Raji (cell line): ENCODE data around the gene TSR2.

ENCODE experiments used
- POLR2A ChIP-seq: IDR thresholded peaks from 2 replicates; pipeline ENCODE4 v1.6.1; 2011; ENCODE audit warnings: low read depth, low read length, control low read depth; ENCODE audit not compliant: insufficient read depth

The TSR2 gene

DNA sequence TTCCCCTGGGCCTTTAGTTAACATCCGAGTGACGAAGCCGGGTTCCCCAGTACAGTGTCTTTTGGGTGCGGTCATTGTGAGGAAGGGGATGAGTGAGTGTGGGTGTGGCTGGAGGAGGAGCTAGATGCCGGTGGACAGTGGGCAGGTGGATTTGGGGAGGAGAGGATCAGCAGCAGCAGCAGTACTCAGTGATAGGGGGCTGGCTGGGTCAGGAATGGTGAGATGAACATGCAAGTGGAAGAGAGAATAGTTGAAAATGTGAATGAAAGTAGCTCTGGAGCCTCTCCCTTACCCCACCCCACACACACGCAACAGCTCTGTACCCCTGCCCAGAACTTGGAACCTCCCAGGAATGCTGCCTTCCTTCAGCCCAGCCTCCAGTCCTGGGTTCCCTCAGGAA is 4.5 kb downstream of the TSR2 start:
- TF ChIP-seq POLR2A = no peak

DNA sequence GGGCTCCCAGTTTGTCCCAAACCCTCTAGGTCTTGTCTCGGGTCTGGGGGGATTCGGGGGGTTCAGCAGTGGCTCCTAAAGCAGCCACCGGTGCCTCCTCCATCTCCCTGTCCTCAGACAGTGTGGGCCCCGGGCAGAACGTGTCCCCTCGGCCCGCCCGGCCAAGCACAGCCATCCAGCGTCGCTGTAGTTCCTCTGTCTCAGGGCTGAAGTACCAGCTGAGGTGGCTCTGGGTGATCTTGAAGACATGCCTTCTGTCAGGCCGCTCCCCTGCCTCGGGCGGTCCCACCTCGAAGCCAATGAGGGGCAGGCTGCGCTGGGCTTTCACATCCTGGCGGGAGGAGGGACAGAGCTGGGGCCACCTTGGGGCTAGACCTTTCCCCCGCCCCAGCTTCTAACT is 5.9 kb downstream of the TSR2 start:
- no peak for TF ChIP-seq POLR2A

DNA sequence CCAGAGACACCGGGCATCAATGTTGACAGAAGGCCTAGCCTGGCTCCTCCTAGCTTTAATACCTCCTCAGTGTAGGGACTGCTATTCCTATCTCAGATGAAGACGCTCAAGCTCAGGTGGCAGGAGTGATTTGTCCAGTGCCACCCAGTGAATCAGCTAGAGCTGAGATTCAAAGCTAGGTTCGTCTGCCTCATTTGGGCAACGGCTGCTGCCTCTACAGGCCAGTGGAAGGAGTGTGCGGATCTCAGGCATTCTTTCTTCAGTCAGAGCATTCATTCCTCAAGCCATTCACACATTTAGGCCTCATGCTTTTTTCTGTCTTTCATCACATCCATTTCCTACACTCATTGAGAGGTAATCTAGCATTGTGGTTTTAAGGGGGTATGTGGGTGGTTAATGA is 7.3 kb downstream of the TSR2 start:
- no peak for TF ChIP-seq POLR2A

DNA sequence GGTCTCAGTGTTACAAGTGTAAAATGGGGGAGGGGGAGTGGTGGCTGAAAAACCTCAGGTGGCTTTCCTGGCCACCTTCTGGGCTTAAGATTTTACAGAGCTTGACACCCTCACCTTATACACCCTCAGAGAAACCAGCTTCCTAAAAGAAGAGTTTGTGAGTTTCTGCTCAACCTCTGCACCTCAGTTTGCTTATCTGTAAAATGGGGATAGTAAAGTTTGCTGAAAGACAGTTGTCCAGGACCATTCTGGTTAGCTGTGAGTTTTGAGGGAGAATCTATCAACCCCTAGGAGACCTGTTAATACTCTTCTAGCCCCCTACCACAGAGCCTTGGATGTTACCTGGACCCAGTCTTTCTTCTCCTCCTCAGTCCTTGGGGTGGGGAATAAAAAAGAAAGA is 9.7 kb downstream of the TSR2 start:
- no peak for TF ChIP-seq POLR2A

DNA sequence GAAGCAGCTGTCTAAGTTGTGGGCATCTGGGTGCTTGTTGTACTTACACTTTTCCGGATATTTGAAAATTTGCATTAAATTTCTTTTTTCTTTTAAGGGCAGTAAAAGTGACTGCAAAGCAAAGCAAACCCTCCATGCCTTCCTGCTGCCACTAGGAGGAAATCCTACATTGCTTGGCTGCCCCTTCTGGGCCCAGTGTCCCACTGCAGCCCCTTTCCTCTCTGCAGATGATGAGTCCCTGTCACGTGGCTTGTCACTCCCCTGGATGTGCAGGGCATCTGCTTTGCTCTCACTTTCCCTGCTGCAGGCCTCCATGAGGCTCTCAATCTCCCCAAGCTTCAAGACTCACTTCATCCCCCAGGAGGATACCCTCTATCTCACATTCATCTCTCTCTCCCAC is 12.7 kb downstream of the TSR2 start:
- TF ChIP-seq POLR2A = no peak

DNA sequence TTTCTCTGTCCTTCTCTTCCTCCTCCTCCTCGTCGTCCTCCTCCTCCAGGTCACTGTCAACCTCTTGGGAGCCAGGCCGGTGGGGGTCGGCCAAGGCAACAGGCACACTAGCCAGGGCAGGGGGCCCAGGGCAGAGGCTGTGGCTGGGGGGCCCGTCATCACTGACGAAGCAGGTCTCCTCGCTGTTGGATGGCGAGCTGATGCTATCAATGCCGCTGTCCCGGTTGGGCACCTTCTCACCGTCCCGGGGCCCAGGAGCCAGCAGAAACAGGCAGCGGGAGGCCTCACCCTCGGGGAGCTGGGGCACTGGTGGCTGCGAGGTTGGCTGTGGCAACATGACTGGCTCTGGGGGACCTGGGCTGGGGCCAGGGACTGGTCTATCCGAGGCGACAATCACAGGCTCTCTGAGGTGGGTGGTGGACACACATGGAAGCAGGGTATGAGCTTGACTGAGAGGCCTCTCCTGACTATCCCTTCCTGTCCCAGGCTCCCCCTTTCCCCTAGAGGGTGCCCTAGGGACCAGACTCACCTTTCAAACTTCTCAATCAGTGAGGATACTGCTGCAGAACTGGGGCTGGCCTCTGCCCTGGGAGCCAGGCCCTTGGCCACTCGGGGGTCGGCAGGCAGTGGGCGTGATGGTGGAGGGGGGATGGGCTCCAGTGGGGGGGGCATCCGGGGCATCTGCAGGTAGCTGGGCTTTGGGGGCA is 30.0 kb downstream of the TSR2 start:
- TF ChIP-seq POLR2A = no peak

DNA sequence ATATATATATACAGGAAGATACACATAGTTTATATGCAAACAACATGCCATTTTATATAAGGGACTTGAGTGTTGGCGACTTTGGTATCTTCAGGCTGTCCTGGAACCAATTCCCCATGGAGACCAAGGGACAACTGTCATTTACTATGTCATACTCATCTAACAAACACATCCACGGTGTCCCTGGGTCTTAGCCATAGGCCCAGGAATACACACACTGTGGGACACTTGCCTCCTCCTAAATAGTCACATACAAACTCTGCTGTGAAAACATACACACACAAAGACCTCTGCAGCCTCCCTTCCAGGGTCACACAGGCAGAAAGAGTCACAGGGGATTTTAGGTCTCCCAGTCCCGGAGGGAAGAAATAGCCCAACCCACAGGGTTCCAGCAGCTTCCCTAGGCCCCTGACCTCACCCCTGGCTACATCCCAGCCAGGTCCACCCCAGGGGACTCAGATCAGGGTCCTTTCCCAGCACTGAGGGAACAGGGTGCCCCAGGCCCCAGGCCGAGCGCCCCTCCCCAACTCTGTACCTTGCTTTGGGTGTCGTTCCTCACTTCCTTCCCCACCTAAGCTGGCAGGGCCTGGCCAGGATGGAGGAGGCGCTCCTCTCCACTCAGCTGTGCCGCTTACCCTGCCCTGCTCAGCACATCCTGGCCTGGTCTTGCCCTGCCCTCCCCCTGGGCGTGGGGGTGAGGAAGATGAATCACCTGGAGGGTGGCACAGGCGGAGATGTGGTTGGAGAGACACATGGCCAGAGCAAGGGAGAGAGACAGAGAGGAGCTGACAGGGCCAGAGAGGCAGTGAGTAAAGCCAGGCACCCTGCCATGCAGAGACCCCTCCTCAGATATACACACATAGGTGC is 34.0 kb downstream of the TSR2 start:
- no peak for TF ChIP-seq POLR2A

DNA sequence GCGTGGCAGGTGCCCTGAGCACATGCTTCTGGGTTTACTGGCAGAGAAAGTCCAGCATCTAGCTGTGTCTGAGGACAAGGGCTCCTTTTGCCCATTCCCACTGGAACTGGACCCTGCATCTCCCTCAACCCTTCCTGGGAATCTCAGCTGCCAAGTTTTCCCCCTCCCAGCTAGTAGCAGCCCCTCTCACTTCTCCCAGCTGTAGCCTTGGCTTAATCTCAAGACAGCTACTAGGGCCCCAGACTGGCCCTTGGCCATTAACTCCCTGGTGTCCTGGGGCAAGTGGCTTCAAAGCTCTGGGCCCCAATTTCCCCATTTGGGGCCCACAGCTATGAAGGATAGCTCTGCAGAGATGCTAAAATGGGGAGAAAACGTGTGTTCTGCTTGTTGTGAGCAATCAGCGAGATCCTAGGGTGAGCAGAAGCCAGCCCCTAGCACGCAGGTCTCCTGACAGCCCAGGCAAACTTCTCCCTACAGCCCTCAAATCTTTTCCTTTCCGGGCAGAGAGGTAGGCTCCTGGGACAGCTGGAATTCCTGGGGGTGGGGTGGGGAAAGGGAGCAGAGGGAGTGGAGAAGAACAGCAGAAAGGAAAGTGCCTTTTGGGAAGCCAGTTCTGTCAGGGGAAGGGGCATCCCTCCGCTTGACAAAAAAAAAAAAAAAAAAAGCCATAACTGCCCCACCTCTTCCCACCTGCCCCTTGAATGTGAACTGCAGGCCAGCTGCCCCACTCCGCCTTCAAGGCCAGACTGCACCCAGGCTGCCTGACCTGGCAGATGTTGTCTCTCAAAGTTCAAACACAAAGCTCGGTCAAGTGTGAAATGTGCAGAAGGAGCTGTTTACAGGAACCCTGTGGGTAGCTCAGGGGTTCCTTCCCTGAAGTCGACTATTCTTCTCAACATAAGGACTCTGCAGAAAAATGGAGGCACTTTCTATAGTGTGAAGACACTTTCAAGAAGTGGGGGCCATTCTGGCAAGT is 39.2 kb downstream of the TSR2 start:
- no peak for TF ChIP-seq POLR2A

DNA sequence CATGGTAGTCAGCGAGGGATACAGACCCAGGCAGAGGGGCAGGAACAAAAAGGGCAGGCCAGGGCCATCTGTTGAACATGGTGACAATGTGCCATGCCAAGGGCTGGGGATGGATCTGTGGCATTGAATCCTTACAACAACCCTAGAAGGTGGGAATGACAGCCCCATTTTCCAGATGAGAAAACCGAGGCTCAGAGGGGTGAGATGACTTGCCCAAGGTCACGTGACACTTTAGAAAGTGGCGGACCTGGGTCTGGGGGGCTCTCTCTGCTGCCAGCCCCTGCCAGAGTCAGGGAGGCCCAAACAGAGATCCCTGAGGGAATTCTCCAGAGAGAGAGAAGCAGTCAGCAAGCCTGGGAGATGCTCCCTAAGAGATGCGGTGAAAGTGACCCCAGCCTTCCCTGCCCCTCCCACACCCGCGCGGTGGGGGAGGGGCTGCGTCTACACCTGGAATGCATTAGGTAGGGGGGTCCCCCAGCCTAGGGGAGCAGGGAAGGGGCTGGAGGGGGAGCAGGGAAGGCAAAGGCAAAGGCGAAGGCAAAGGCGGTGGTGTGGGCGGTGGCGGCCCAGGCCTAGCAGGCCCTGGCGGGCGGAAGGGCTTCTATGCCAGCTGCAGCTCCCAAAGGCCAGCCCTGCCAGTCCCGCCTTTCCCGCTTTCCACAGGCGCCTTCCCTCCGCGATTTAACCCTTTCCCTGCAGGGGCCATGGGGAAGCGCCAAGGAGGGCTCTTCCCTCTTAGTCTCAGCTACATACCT is 42.8 kb downstream of the TSR2 start:
- TF ChIP-seq POLR2A = no peak

DNA sequence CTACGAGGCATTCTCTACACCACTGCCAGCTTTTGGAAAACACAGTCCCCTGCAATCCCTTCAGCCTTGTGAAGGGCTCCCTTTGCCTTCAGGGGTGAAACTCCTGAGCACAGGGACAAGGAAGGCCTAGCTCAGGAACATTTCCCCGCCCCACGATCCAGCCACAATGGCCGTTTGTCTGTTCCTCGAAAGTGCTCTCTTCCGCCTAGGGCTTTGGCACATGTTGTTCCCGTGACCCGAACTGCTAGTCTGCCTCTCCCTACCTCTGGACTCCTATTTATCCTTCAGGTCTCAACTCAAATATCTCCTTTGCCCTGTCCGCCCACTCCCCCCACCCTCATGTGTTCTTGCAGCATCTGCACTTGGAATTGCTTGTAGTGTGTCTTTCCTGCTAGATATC is 43.7 kb downstream of the TSR2 start:
- no peak for TF ChIP-seq POLR2A

DNA sequence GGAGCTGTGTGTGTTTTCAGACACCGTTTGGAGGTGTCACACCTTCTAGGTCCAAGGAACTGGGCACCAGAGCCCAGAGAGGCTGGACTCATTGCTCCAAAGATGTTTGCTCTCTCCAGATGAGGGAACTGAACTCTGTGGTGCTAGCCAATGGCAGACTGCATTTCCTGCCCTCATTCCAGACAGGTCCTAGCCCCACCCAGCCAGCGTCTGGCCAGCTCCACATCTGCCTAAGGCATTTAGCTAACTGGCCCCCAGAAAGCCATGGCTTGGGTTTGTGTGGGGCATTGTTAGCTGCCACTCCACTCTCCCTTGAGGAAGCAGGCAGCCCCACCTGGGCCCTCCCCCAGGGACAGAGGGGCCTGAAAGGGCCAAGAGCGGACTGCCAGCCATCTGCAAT is 44.5 kb downstream of the TSR2 start:
- TF ChIP-seq POLR2A = no peak

DNA sequence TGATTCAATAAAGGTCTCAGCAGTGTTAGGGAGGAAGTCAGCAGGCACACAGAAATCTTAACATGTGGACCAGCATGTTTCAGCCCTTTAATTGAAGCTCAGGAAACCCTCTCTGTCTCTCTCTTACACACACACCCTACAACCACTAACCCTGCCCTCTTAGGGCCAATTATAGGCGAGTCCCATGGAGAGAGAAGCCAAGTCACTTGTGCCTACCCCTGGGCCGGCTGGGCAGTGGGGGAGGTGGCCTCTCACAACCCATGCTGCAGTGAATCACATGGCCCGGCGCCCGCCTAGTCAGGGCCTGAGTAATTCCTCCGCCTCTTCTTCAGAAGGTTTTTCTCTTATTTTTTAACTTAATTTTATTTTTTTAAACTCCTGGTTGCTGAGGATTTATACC is 52.1 kb downstream of the TSR2 start:
- TF ChIP-seq POLR2A = no peak

DNA sequence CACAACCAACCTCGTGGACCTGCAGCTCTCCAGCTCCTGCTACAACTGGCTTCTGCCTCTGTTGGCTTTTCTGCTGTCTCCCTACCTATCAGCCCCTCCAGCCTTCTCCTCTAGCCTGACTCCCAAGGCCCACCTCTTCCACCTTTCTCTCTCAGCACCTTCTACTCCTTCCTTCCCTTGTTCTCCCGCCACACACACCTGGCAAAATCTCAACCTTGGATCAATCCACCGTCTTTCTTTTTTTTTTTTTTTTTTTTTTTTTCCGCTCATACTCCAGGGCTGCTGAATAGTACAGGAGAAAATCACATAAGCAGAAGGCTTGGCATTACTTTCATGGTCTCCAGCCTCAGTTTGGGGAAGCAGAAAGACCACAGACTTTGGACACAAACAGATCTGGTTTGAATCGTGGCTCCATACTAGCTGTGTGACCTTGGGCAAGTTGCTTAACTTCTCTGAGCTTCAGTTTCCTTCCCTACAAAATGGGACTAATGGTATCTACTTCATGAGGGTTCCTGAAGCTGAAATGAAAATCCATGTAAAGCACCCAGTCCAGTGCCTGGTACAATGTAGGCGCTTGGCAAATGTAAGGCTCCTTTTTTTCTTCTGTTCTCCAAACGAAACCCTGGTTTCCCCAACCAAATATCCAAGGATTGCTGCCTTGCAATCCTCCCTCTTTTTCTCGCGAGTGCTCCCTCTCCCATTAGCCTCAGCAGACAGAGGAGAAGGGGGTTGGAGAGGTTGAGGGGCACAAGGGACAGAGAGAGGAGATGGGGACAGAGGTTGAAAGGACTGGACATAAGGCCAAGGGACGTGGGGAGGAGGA is 54.2 kb downstream of the TSR2 start:
- TF ChIP-seq POLR2A = no peak
